ENCODE measurements around the gene TTC5.

TTC5 gene

DNA sequence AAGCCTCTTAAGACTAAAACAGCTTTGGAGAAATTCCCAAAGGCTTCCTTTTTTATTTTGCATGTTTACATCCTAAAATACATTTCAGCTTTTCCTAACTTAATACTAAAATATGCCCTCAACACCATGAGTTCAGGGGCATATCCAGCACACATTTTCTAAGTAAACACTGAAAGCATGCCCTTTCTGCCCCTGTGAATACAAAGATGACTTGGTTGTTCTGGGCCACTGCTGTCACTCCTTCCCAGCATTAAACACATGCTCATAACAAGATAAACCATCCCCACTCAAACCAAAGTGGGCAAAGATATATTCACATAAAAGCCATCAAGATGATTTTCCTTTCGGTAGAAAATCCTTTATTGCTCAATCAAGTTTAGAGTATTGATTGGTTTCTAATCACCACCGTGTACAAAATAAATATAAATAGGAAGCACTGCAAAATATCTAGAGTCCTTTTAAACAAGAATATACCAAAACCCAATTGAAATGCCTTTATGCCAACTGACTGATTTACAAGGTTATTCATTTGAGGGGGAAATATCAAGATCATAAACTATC lies 25.4 kb upstream of the TTC5 start:
- no peak for TF ChIP-seq YY1 (IDR thresholded peaks at IDR 0.05; ENCODE audit: low read depth)
- TF ChIP-seq, protein P1, sequence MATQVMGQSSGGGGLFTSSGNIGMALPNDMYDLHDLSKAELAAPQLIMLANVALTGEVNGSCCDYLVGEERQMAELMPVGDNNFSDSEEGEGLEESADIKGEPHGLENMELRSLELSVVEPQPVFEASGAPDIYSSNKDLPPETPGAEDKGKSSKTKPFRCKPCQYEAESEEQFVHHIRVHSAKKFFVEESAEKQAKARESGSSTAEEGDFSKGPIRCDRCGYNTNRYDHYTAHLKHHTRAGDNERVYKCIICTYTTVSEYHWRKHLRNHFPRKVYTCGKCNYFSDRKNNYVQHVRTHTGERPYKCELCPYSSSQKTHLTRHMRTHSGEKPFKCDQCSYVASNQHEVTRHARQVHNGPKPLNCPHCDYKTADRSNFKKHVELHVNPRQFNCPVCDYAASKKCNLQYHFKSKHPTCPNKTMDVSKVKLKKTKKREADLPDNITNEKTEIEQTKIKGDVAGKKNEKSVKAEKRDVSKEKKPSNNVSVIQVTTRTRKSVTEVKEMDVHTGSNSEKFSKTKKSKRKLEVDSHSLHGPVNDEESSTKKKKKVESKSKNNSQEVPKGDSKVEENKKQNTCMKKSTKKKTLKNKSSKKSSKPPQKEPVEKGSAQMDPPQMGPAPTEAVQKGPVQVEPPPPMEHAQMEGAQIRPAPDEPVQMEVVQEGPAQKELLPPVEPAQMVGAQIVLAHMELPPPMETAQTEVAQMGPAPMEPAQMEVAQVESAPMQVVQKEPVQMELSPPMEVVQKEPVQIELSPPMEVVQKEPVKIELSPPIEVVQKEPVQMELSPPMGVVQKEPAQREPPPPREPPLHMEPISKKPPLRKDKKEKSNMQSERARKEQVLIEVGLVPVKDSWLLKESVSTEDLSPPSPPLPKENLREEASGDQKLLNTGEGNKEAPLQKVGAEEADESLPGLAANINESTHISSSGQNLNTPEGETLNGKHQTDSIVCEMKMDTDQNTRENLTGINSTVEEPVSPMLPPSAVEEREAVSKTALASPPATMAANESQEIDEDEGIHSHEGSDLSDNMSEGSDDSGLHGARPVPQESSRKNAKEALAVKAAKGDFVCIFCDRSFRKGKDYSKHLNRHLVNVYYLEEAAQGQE (IDR thresholded peaks at IDR 0.05; ENCODE audit: low read depth) = no peak
- TF ChIP-seq CEBPB (IDR thresholded peaks at IDR 0.05) = no peak
- TF ChIP-seq EGR1 (IDR thresholded peaks at IDR 0.05) = no peak
- no peak for TF ChIP-seq TAF1 (IDR thresholded peaks at IDR 0.05; ENCODE audit: low read depth)
- TF ChIP-seq ZBTB7A (IDR thresholded peaks at IDR 0.05; ENCODE audit: low read depth) = no peak
- TF ChIP-seq, protein P2, sequence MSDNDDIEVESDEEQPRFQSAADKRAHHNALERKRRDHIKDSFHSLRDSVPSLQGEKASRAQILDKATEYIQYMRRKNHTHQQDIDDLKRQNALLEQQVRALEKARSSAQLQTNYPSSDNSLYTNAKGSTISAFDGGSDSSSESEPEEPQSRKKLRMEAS (IDR thresholded peaks at IDR 0.05) = no peak
- TF ChIP-seq NFIC (IDR thresholded peaks at IDR 0.05) = no peak
- TF ChIP-seq RAD21 (IDR thresholded peaks at IDR 0.05; ENCODE audit: low read depth) = no peak
- TF ChIP-seq TCF12 (IDR thresholded peaks at IDR 0.05; ENCODE audit: low read depth) = no peak
- TF ChIP-seq TEAD4 (IDR thresholded peaks at IDR 0.05) = no peak
- TF ChIP-seq FOXM1 (IDR thresholded peaks at IDR 0.05; ENCODE audit: borderline replicate concordance, low read depth) = no peak
- no peak for TF ChIP-seq EP300 (IDR thresholded peaks at IDR 0.05; ENCODE audit: borderline replicate concordance)
- TF ChIP-seq CREB1 (IDR thresholded peaks at IDR 0.05; ENCODE audit: low read depth) = no peak
- TF ChIP-seq USF1 (IDR thresholded peaks at IDR 0.05) = no peak

GRCh38 chr14:20329355-20329754 lies 23.6 kb upstream of the TTC5 start:
- TF ChIP-seq USF1 (IDR thresholded peaks at IDR 0.05) (no peak), RAD21 (IDR thresholded peaks at IDR 0.05; ENCODE audit: low read depth) (no peak), ZBTB7A (IDR thresholded peaks at IDR 0.05; ENCODE audit: low read depth) (no peak), NFIC (IDR thresholded peaks at IDR 0.05) (no peak), TEAD4 (IDR thresholded peaks at IDR 0.05) (no peak), CREB1 (IDR thresholded peaks at IDR 0.05; ENCODE audit: low read depth) (no peak), CEBPB (IDR thresholded peaks at IDR 0.05) (no peak), EGR1 (IDR thresholded peaks at IDR 0.05) (no peak), FOXM1 (IDR thresholded peaks at IDR 0.05; ENCODE audit: borderline replicate concordance, low read depth) (no peak), TAF1 (IDR thresholded peaks at IDR 0.05; ENCODE audit: low read depth) (no peak)
- TF ChIP-seq, protein P2 (IDR thresholded peaks at IDR 0.05) = no peak

DNA sequence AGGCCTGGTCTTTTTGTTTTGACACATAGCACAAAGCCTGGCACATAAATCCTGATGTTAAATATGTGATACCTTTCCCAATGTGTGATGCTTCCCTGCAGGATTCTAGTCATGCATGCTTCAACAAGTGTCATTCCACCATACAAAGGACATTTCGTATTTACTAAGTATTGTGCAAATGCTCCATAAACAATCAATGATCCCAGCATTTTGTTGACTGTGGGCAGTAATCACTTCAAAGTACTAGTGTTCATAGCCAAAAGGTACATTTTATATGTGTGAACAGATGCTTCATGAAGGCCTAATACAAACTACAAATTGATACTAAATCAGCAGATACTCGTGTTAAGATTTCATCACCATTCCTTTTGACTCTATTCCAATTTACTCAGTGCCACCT lies 23.0 kb upstream of the TTC5 start:
- TF ChIP-seq RAD21 (IDR thresholded peaks at IDR 0.05; ENCODE audit: low read depth) (no peak), USF1 (IDR thresholded peaks at IDR 0.05) (no peak), NFIC (IDR thresholded peaks at IDR 0.05) (no peak), ZBTB7A (IDR thresholded peaks at IDR 0.05; ENCODE audit: low read depth) (no peak)

DNA sequence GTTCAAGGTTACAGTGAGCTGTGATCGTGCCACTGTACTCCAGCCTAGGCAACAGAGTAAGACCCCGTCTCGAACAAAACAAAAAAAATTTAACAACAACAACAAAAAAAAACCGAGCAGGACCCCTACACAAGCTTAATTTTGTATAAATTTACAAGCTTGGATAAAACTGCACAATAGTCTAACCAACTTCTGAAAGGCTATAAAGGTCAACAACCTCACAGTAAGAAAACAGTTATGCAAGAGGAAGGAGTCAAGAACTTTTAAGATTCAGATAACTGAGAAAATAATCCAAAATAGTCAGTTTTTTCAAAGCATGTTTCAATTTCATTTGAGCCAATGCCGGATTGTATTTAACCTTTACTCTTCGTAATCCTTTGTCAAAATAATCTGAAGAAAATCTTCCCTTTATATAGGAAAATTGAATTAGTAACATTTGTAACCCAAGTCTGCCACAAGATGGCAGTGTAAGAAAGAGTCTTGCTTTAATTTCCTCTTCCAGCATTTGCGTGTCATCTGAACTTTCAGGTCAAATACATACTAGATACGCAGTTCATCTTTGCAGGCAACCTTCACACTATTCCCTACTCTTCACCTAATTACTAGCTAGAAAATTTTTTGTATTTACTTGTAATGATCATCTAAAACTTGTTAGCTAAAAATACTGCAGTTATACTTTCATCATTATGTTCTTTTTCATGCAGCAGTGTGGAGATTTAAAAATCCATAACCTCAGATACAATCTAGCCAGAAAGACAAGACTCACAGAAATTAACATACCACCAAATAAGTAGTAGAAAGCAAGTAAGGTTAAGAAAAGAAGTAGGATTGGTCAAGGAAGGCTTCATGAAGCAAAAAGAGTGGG lies 21.5 kb upstream of the TTC5 start:
- TF ChIP-seq, protein P1 (IDR thresholded peaks at IDR 0.05; ENCODE audit: low read depth) = no peak
- peak; percentile 70 for TF ChIP-seq RAD21 (IDR thresholded peaks at IDR 0.05; ENCODE audit: low read depth)

GRCh38 chr14:20317720-20318119 lies 12.0 kb upstream of the TTC5 start:
- no peak for TF ChIP-seq FOXM1 (IDR thresholded peaks at IDR 0.05; ENCODE audit: borderline replicate concordance, low read depth)
- TF ChIP-seq TCF12 (IDR thresholded peaks at IDR 0.05; ENCODE audit: low read depth) = no peak
- TF ChIP-seq, protein P2 (IDR thresholded peaks at IDR 0.05) = no peak
- TF ChIP-seq RAD21 (IDR thresholded peaks at IDR 0.05; ENCODE audit: low read depth) = no peak
